HEK293 (cell line): ENCODE measurements around the gene PLA2G5.

Experiments used
- CTCF ChIA-PET: fragments of 350-600 bp; formaldehyde crosslinking; extraction: SDS; loops from one replicate; lab custom pipeline; 2021; ENCODE audit warnings: antibody characterized with exemption; lab: Yijun Ruan, JAX
- POLR2A ChIA-PET: fragments of 300-600 bp; formaldehyde crosslinking; extraction: SDS; loops from one replicate; lab custom pipeline; 2020; ENCODE audit warnings: antibody characterized with exemption, inconsistent platforms; lab: Yijun Ruan, JAX
- H3K27ac ChIP-seq: fragments of 200-500 bp; sonication (Bioruptor generic); 2 replicates; pipeline ENCODE4 v1.5.1; 2014; ENCODE audit warnings: low read depth, low read length, control low read depth, inconsistent platforms; ENCODE audit errors: extremely low read depth
- H3K36me3 ChIP-seq, 2 experiments: fragments of 200-500 bp in 1 of 2; sonication (Bioruptor generic) in 1 of 2; 1 replicate in 1 of 2; 2 replicates in 1 of 2; pipeline ENCODE4 v1.5.1; 2014 to 2017; ENCODE audit warnings: inconsistent platforms in 2 of 2, low read length in 2 of 2; ENCODE audit not compliant: control insufficient read depth in 2 of 2, insufficient read depth in 1 of 2
- H3K4me1 ChIP-seq: fragments of 200-500 bp; sonication (Bioruptor generic); 2 replicates; pipeline ENCODE4 v1.5.1; 2014; ENCODE audit warnings: mild to moderate bottlenecking, low read length, inconsistent platforms; ENCODE audit not compliant: control insufficient read depth, insufficient read depth
- H3K4me3 ChIP-seq: 2 replicates; pipeline ENCODE4 v1.5.1; 2011; ENCODE audit warnings: low read depth, mild to moderate bottlenecking, control low read depth, low read length, moderate library complexity
- H3K9me3 ChIP-seq: fragments of 200-500 bp; sonication (Bioruptor generic); 2 replicates; pipeline ENCODE4 v1.5.1; 2014; ENCODE audit warnings: low read depth, low read length, inconsistent platforms; ENCODE audit not compliant: control insufficient read depth, insufficient read depth
- FEZF1 ChIP-seq: fragments of 450-650 bp; formaldehyde crosslinking; IDR thresholded peaks from 2 replicates; pipeline ENCODE4 v1.5.1; 2016; ENCODE audit warnings: missing biosample characterization, missing genetic modification characterization
- GLI2 ChIP-seq: fragments of 450-650 bp; formaldehyde crosslinking; IDR thresholded peaks from 2 replicates; pipeline ENCODE4; 2017; ENCODE audit warnings: missing biosample characterization, missing genetic modification characterization, low read depth, borderline replicate concordance
- GLIS1 ChIP-seq: fragments of 450-650 bp; formaldehyde crosslinking; IDR thresholded peaks from 2 replicates; pipeline ENCODE4 v1.5.1; 2016; ENCODE audit warnings: missing biosample characterization, missing genetic modification characterization
- SP7 ChIP-seq: fragments of 450-650 bp; formaldehyde crosslinking; IDR thresholded peaks from 2 replicates; pipeline ENCODE4 v1.5.1; 2016; ENCODE audit warnings: missing biosample characterization, missing genetic modification characterization
- WT1 ChIP-seq: fragments of 450-650 bp; formaldehyde crosslinking; IDR thresholded peaks from 2 replicates; pipeline ENCODE4 v1.5.1; 2016; ENCODE audit warnings: missing biosample characterization, missing genetic modification characterization
- ZBTB10 ChIP-seq: fragments of 450-650 bp; formaldehyde crosslinking; IDR thresholded peaks from 2 replicates; pipeline ENCODE4 v1.5.1; 2016; ENCODE audit warnings: missing biosample characterization, missing genetic modification characterization
- ZFP37 ChIP-seq: fragments of 450-650 bp; formaldehyde crosslinking; IDR thresholded peaks from 2 replicates; pipeline ENCODE4 v1.5.1; 2016; ENCODE audit warnings: missing biosample characterization, missing genetic modification characterization
- ZFP41 ChIP-seq: fragments of 450-650 bp; formaldehyde crosslinking; IDR thresholded peaks from 2 replicates; pipeline ENCODE4 v1.5.1; 2016; ENCODE audit warnings: missing biosample characterization, missing genetic modification characterization, borderline replicate concordance
- ZNF121 ChIP-seq: fragments of 450-650 bp; formaldehyde crosslinking; IDR thresholded peaks from 2 replicates; pipeline ENCODE4 v1.5.1; 2016; ENCODE audit warnings: missing biosample characterization, missing genetic modification characterization
- ZNF138 ChIP-seq: fragments of 450-650 bp; formaldehyde crosslinking; IDR thresholded peaks from 2 replicates; pipeline ENCODE4 v1.5.1; 2016; ENCODE audit warnings: missing biosample characterization, missing genetic modification characterization, borderline replicate concordance
- ZNF140 ChIP-seq: fragments of 450-650 bp; formaldehyde crosslinking; IDR thresholded peaks from 2 replicates; pipeline ENCODE4 v1.5.1; 2016; ENCODE audit warnings: missing biosample characterization, missing genetic modification characterization
- ZNF184 ChIP-seq: fragments of 450-650 bp; IDR thresholded peaks from 2 replicates; pipeline ENCODE4 v1.5.1; 2018; ENCODE audit warnings: missing biosample characterization, mild to moderate bottlenecking, missing genetic modification characterization
- ZNF19 ChIP-seq: fragments of 450-650 bp; formaldehyde crosslinking; IDR thresholded peaks from 2 replicates; pipeline ENCODE4; 2016; ENCODE audit warnings: missing biosample characterization, missing genetic modification characterization, low read depth
- ZNF214 ChIP-seq: fragments of 450-650 bp; formaldehyde crosslinking; IDR thresholded peaks from 2 replicates; pipeline ENCODE4 v1.5.1; 2017; ENCODE audit warnings: missing biosample characterization, mild to moderate bottlenecking, missing genetic modification characterization, borderline replicate concordance
- ZNF223 ChIP-seq: fragments of 450-650 bp; formaldehyde crosslinking; IDR thresholded peaks from 2 replicates; pipeline ENCODE4 v1.5.1; 2016; ENCODE audit warnings: missing biosample characterization, missing genetic modification characterization
- ZNF24 ChIP-seq: fragments of 450-650 bp; formaldehyde crosslinking; IDR thresholded peaks from 2 replicates; pipeline ENCODE4 v1.5.1; 2016; ENCODE audit warnings: missing biosample characterization, missing genetic modification characterization
- ZNF248 ChIP-seq: fragments of 450-650 bp; formaldehyde crosslinking; IDR thresholded peaks from 2 replicates; pipeline ENCODE4 v1.5.1; 2017; ENCODE audit warnings: missing biosample characterization, missing genetic modification characterization
- ZNF391 ChIP-seq: fragments of 450-650 bp; formaldehyde crosslinking; IDR thresholded peaks from 2 replicates; pipeline ENCODE4 v1.5.1; 2016; ENCODE audit warnings: low read depth, missing biosample characterization, missing genetic modification characterization, borderline replicate concordance
- ZNF423 ChIP-seq: fragments of 450-650 bp; formaldehyde crosslinking; IDR thresholded peaks from 2 replicates; pipeline ENCODE4 v1.5.1; 2016; ENCODE audit warnings: missing biosample characterization, missing genetic modification characterization
- ZNF571 ChIP-seq: fragments of 450-650 bp; formaldehyde crosslinking; IDR thresholded peaks from 2 replicates; pipeline ENCODE4 v1.5.0; 2017; ENCODE audit warnings: missing biosample characterization, missing genetic modification characterization
- ZNF585B ChIP-seq: fragments of 450-650 bp; formaldehyde crosslinking; IDR thresholded peaks from 2 replicates; pipeline ENCODE4 v1.5.1; 2016; ENCODE audit warnings: missing biosample characterization, missing genetic modification characterization
- ZNF629 ChIP-seq: fragments of 450-650 bp; formaldehyde crosslinking; IDR thresholded peaks from 2 replicates; pipeline ENCODE4 v1.5.1; 2017; ENCODE audit warnings: missing biosample characterization, missing genetic modification characterization
- ZNF639 ChIP-seq: fragments of 450-650 bp; formaldehyde crosslinking; IDR thresholded peaks from 2 replicates; pipeline ENCODE4 v1.5.1; 2016; ENCODE audit warnings: missing biosample characterization, missing genetic modification characterization
- ZNF645 ChIP-seq: fragments of 450-650 bp; formaldehyde crosslinking; IDR thresholded peaks from 2 replicates; pipeline ENCODE4; 2016; ENCODE audit warnings: missing biosample characterization, missing genetic modification characterization
- ZNF654 ChIP-seq: fragments of 450-650 bp; formaldehyde crosslinking; IDR thresholded peaks from 2 replicates; pipeline ENCODE4 v1.5.1; 2016; ENCODE audit warnings: low read depth, missing biosample characterization, missing genetic modification characterization
- ZNF76 ChIP-seq: fragments of 450-650 bp; formaldehyde crosslinking; IDR thresholded peaks from 2 replicates; pipeline ENCODE4; 2016; ENCODE audit warnings: low read depth, missing biosample characterization, missing genetic modification characterization, borderline replicate concordance
- ZNF776 ChIP-seq: fragments of 450-650 bp; formaldehyde crosslinking; IDR thresholded peaks from 2 replicates; pipeline ENCODE4 v1.5.0; 2017; ENCODE audit warnings: missing biosample characterization, missing genetic modification characterization, borderline replicate concordance
- ZNF777 ChIP-seq: fragments of 450-650 bp; formaldehyde crosslinking; IDR thresholded peaks from 2 replicates; pipeline ENCODE4 v1.5.1; 2017; ENCODE audit warnings: missing biosample characterization, missing genetic modification characterization, borderline replicate concordance
- ZSCAN16 ChIP-seq: fragments of 450-650 bp; formaldehyde crosslinking; IDR thresholded peaks from 2 replicates; pipeline ENCODE4 v1.5.1; 2016; ENCODE audit warnings: missing biosample characterization, missing genetic modification characterization
- TF ChIP-seq, protein P1 (sequence below): fragments of 450-650 bp; formaldehyde crosslinking; IDR thresholded peaks from 2 replicates; pipeline ENCODE4 v1.5.1; 2016; ENCODE audit warnings: missing biosample characterization, missing genetic modification characterization

PLA2G5 gene

DNA sequence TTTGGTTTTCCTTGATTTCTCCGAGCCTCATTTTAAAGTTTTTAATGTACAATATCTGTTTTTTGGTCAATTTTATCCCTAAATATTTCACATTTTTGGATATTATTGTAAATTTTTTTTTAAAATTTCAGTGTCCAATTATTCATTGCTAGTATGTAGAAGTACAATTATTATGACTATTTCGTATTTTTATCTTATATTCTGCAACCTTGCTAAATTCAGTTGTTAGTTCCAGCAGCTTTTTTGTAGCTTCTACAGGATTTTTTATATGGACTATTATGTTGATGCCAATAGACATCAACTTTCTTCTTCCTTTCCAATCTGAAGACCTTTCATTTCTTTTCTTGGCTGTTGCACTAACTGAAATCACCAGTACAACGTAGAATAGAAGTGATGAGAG, 65.0 kb downstream of the PLA2G5 start:
- Histone ChIP-seq H3K4me3 (no peak overlapping the region), H3K4me1 (no peaks in the 10 kb centered on the region), H3K9me3 (no peaks in the 10 kb centered on the region), H3K36me3 (no peaks in the 10 kb centered on the region), H3K27ac (no peak overlapping the region)
- ChIA-PET CTCF (no interaction called here), POLR2A (no interaction called here)
- TF ChIP-seq ZNF121 (tag by site-specific recombination) (no peak), ZNF138 (tag by site-specific recombination) (no peak), SP7 (tag by site-specific recombination) (no peak), ZNF645 (tag by site-specific recombination) (no peak), ZNF24 (tag by site-specific recombination) (no peak), WT1 (no peak), ZNF423 (tag by site-specific recombination) (no peak), ZNF184 (tag by site-specific recombination) (no peak), ZNF140 (tag by site-specific recombination) (no peak), ZNF214 (tag by site-specific recombination) (no peak), ZSCAN16 (no peak), ZNF639 (no peak), ZNF585B (tag by site-specific recombination) (no peak), ZNF654 (tag by site-specific recombination) (no peak), ZNF571 (tag by site-specific recombination) (no peak), ZNF223 (tag by site-specific recombination) (no peak), ZNF391 (tag by site-specific recombination) (no peak), ZFP37 (tag by site-specific recombination) (no peak)

GRCh38 chr1:20136249-20136648, 66.3 kb downstream of the PLA2G5 start:
- H3K36me3 ChIP-seq, result no peaks in the 10 kb centered on the region
- POLR2A ChIA-PET, result no interaction called here
- no peaks in the 10 kb centered on the region for H3K4me1 ChIP-seq
- CTCF ChIA-PET, result interaction anchor here (0.9 kb wide), 1 partner anchor 16 kb away, joined by 5 read pairs; no protein-coding TSS in a partner anchor
- H3K4me3 ChIP-seq, result no peak overlapping the region
- H3K9me3 ChIP-seq, result no peaks in the 10 kb centered on the region
- TF ChIP-seq ZBTB10 (no peak), ZNF19 (tag by site-specific recombination) (no peak), FEZF1 (tag by site-specific recombination) (no peak), ZNF629 (tag by site-specific recombination) (no peak), ZNF248 (tag by site-specific recombination) (no peak), ZFP41 (tag by site-specific recombination) (no peak), ZNF76 (tag by site-specific recombination) (no peak), ZNF777 (tag by site-specific recombination) (no peak), ZNF776 (tag by site-specific recombination) (no peak), GLI2 (tag by site-specific recombination) (no peak), GLIS1 (no peak)
- TF ChIP-seq, protein P1, sequence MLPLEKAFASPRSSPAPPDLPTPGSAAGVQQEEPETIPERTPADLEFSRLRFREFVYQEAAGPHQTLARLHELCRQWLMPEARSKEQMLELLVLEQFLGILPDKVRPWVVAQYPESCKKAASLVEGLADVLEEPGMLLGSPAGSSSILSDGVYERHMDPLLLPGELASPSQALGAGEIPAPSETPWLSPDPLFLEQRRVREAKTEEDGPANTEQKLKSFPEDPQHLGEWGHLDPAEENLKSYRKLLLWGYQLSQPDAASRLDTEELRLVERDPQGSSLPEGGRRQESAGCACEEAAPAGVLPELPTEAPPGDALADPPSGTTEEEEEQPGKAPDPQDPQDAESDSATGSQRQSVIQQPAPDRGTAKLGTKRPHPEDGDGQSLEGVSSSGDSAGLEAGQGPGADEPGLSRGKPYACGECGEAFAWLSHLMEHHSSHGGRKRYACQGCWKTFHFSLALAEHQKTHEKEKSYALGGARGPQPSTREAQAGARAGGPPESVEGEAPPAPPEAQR (tag by site-specific recombination), result no peak
- TF ChIP-seq, all 188 proteins: peak for 0
- H3K27ac ChIP-seq, result no peak overlapping the region
